Testis (tissue), 2 donors: ENCODE data around the gene LYRM4.
"Not testable (repeated sequence)": the region's sequence is repeated elsewhere in the genome, so short reads cannot be mapped to it uniquely, and the experiment has no call there.

Experiments
- CTCF ChIP-seq, 3 experiments: fragments of 450-650 bp in 2 of 3; fragments of 200-600 bp in 1 of 3; sonication (generic) in 1 of 3; IDR thresholded peaks; one replicate each; pipeline ENCODE4 v1.5.1; 2016 to 2019; ENCODE audit warnings: antibody characterized with exemption in 3 of 3, mild to moderate bottlenecking in 2 of 3, moderate library complexity in 1 of 3
- POLR2A ChIP-seq: fragments of 450-650 bp; IDR thresholded peaks from one replicate; pipeline ENCODE4 v1.6.1; 2017; ENCODE audit warnings: antibody characterized with exemption, mild to moderate bottlenecking, moderate library complexity

- TF ChIP-seq CTCF (IDR thresholded peaks at IDR 0.05); POLR2A: not testable (repeated sequence)
Measured at GRCh38 chr6:5060439-5060838, 200.3 kb downstream of the LYRM4 start.
